DMS53 treated with DMSO at 0.1 percent for 48 hours (cell line): ENCODE data around the gene USP12.

Source experiments
- DNase-seq: peaks from one replicate; lab custom pipeline; 2025; ENCODE audit not compliant: unreplicated experiment; lab: John Stamatoyannopoulos, UW

Gene USP12

GRCh38 chr13:27038323-27038722 lies 133.3 kb downstream of the USP12 start:
- DNase-seq: peak; percentile 23

- no peak for DNase-seq
Measured at GRCh38 chr13:27037571-27037970, 134.0 kb downstream of the USP12 start.

GRCh38 chr13:27037171-27037570 lies 134.4 kb downstream of the USP12 start:
- no peak for DNase-seq

- no peak for DNase-seq
Measured at GRCh38 chr13:27036236-27036981, 135.2 kb downstream of the USP12 start.

GRCh38 chr13:27035892-27036235 lies 135.7 kb downstream of the USP12 start:
- DNase-seq: no peak

GRCh38 chr13:27034678-27035111 lies 136.9 kb downstream of the USP12 start:
- no peak for DNase-seq

GRCh38 chr13:27028683-27029480 lies 142.7 kb downstream of the USP12 start:
- no peak for DNase-seq

GRCh38 chr13:27027086-27027667 lies 144.4 kb downstream of the USP12 start:
- no peak for DNase-seq

GRCh38 chr13:27026396-27026795 lies 145.2 kb downstream of the USP12 start:
- no peak for DNase-seq

GRCh38 chr13:27024776-27025492 lies 146.7 kb downstream of the USP12 start:
- no peak for DNase-seq

GRCh38 chr13:27024074-27024461 lies 147.5 kb downstream of the USP12 start:
- no peak for DNase-seq

- no peak for DNase-seq
Measured at GRCh38 chr13:27023385-27024073, 148.1 kb downstream of the USP12 start.

- peak; percentile 92 for DNase-seq
Measured at GRCh38 chr13:27022571-27023311, 148.9 kb downstream of the USP12 start.

GRCh38 chr13:27020415-27020814 lies 151.2 kb downstream of the USP12 start:
- no peak for DNase-seq

- DNase-seq: no peak
Measured at GRCh38 chr13:27018882-27019281, 152.7 kb downstream of the USP12 start.

GRCh38 chr13:27018344-27018861 lies 153.2 kb downstream of the USP12 start:
- DNase-seq: no peak

GRCh38 chr13:27016875-27017274 lies 154.7 kb downstream of the USP12 start:
- DNase-seq: no peak
